HG02610 (cell line): ENCODE data around the gene FOXO6.
"Not testable (repeated sequence)": the region's sequence is repeated elsewhere in the genome, so short reads cannot be mapped to it uniquely, and the experiment has no call there.

Source experiments
- ATAC-seq: cut with Tn5 transposase; IDR thresholded peaks from one replicate; pipeline ENCODE4 v1.9.1; 2021; ENCODE audit warnings: mild to moderate bottlenecking, moderate library complexity; ENCODE audit not compliant: unreplicated experiment

FOXO6 gene

GRCh38 chr1:41328780-41329640, 32.2 kb upstream of the FOXO6 start:
- no peak for ATAC-seq

- ATAC-seq: no peak
Measured at GRCh38 chr1:41329662-41330587, 31.3 kb upstream of the FOXO6 start.

GRCh38 chr1:41330588-41331545, 30.4 kb upstream of the FOXO6 start:
- no peak for ATAC-seq

GRCh38 chr1:41331546-41331917, 29.7 kb upstream of the FOXO6 start:
- no peak for ATAC-seq

GRCh38 chr1:41332161-41332560, 29.1 kb upstream of the FOXO6 start:
- not testable (repeated sequence) for ATAC-seq

DNA sequence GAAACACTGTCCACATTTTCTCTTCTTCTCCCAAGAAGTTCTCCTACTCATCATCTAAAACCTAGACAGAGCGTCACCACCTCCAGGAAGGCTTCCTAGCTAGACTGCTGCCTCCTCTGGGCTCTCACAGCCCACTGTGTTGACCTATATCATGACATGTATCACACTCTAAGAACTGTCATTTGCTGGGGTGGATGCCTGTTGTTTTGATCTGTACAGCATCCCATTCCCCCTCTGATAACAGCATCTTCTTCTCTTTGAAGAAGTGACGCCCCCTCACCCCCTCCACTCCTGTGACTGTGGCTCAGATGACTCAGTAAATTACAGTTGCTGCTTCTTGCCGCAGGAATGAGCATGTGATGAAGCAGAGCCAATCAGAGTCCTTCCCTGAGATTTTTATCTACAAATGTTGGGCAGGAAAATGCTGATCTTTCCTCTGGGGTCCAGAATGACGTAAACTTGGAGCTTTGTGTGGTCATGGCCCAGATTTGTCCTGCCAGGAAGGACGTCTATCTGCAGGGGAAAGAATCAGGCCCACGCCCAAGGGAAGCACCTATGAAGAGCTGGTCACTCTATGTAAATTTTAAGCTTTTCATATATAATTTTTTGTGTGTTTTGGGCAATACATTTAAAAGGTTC, 28.0 kb upstream of the FOXO6 start:
- ATAC-seq: no peak

DNA sequence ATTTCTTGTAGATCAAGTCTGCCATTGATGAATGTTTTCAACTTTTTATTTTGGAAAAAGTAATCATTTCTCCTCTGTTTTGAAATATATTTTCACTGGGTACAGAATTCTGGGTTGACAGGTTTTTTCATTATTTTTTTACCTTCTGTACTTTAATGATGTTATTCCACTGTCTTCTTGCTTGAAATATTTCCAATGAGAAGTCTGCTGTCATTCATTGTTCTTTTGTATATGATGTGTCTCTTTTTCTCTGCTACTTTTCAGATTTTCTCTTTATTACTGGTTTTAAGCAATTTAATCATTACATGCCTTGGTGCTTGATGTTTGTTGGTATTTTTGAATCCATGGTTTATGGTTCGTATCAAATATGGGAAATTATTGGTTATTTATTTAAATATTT, 22.4 kb upstream of the FOXO6 start:
- no peak for ATAC-seq

- ATAC-seq: no peak
Measured at GRCh38 chr1:41340655-41341364, 20.4 kb upstream of the FOXO6 start.

DNA sequence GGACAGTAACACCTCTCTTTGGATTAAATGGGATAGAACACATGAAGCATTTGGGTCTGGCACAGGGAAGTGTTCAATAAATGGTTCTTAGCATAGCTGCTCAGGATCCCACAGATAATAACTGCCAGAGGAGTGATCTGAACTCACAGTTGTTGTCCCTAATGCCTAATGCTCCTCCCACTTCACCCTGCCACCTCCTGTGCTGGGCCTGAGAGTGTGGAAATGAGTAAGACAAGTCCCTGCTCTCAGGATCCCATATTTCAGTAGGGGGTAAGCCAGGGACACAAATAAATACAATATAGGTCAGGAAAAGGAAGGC, 19.9 kb upstream of the FOXO6 start:
- no peak for ATAC-seq

DNA sequence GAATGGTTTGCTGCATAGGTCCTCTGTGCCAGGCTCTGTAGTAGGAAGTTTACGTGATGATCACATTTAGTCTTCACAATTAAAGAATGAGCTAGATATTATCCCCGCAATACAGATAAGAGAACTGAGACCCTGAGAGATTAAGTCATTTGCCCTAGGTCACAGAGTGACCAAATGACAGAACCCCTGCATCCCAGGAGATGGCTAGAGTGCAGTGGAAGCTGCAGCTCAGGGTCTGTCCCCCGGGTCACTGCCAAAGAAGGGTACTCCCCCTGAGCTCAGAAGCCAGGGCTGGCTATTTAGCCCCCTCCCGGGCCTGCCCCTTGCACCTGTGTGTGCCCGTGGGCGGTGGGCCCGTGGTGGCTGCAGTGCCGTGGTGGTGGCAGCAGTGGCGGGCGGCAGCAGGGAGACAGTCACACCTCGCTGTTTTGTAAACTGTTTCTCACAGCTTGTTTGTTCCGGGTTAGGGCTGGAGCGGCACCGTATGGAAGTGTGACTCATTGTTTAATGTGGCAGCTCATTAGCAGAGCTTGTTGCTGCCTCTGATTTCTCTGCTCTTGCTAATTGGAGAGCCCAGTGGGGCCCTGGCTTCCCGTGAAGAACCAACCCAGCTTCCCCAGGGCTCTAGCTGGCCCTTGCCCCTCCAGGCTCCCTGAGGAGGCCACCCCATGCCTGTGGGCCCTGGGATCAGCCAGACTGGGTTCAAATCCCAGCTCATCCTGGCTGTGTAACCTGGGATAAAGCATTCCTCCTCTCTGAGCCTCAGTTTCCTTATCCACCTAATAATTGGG, 19.3 kb upstream of the FOXO6 start:
- no peak for ATAC-seq

DNA sequence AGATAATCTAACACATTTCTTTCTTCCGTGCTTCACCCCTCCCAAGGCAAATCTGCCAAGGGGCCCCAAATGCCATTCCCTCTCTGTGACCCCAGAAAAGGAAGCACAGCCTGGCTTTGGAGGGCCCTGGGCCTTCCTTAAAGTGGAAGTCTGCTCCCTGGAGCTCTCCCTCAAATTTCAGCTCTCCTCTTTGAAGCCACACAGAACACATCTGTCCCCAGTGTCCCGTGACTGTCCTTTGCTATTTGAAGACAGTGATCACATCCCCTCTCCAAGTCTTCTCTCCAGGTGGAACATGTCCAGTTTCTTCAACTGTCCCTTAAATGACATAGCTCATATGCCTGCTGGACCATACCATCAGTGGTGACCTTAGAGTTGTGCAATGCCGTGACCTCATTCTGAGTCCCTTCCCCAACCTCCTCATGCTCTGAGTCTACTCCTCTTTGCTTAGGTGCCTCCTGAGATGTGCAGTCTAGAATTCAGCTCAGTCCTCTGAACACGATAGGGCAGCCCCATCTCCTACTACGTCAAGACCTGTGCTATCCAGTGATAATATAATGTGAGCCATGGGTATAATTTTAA, 18.4 kb upstream of the FOXO6 start:
- ATAC-seq: no peak

GRCh38 chr1:41343790-41344699, 17.2 kb upstream of the FOXO6 start:
- ATAC-seq: peak; percentile 23

DNA sequence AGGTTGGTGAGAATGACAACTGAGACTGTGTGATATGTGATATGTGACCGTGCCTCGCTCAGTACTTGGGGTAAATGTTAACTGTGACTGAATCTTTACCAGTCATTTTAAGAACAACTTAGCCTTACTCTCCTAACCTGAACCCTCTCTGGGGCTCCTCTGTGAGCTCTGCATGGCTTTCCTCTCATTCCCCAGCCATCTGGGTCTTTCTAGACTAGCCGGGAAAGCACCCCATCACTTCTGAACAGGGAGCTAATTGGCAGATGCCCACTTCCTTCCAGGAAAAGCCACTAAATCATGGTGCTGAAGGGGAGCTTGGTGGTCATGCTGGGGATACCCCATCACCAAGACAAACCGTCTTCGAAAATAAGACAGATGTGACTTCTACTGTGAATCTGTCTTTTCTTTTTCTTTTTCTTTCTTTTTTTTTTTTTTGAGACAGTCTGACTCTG, 16.5 kb upstream of the FOXO6 start:
- peak; percentile 63 for ATAC-seq

DNA sequence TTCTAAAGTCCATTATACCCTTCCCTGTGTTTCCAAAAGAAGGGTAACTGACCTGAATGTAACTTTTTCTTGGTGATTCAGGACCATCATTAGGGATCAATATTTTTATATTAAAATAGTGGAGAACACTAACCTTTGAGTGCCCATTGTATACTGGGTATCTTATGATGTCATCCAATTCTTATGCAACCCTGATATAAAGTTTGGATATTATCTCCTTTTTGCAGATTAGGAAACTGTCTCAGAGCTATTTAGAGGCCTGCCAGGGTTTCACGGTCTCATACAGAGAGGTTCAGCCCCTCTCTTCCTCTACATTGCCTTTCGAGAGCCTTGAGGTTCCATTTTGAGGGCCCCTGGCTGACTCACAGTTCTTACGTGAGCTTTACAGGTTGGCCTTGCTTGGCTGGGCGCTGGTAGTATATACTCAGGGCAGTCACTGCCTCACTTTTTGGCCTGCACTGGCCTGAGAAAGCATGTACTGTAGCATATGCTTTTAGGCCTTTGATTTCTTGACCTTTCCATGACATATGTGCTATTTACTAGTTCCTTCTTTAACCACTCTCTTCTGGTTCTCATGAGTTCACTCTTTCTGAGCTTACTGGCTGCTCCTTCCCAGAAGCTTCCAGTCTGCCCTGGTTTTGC, 15.7 kb upstream of the FOXO6 start:
- ATAC-seq: no peak

DNA sequence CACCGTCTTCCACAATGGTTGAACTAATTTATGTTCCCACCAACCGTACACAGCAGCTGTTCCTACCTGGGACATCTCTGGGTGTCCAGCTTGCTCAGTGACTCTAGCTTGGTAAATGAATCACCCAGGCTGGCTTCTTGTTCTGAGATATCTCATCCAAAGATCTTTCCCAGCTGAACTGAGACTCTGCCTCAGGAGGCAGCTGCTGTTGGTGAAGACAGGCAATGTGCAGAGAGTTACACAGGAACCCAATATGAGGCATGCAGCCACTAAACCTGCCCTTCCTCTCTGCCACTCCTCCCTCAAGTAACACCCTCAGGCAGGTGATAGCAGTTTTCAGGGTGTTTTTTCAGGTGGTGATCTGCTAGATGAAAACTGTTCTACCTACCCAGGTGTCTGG, 14.0 kb upstream of the FOXO6 start:
- no peak for ATAC-seq

DNA sequence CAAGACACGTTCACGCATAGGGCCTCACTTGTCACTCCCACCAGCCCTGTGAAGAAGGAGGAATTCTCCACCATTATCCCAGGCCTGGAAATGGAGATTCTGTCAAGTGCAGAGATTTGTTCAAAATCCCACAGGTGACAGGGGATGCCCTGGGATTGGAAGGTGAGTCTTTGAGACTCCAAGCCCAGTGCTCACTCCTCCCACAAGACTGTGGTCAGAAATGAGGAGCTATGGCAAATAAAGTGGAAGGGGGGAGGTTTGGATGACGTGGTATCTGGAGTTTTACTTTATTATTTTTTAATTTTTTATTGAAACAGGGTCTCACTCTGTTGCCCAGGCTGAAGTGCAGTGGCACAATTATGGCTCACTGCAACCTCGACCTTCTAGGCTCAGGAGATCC, 12.8 kb upstream of the FOXO6 start:
- no peak for ATAC-seq
